Activated CD8-positive, alpha-beta memory T cell treated with anti-CD3 and anti-CD28 coated beads, Interleukin-2, amount 50 U/mL, for 1 hour (primary cell): ENCODE data around the gene SGTA.
"Not testable (repeated sequence)": the region's sequence is repeated elsewhere in the genome, so short reads cannot be mapped to it uniquely, and the experiment has no call there.

Source experiments
- DNase-seq: peaks from one replicate; pipeline ENCODE4 v3.0.0-alpha.2; 2020; ENCODE audit errors: extremely low read depth

Gene SGTA

DNA sequence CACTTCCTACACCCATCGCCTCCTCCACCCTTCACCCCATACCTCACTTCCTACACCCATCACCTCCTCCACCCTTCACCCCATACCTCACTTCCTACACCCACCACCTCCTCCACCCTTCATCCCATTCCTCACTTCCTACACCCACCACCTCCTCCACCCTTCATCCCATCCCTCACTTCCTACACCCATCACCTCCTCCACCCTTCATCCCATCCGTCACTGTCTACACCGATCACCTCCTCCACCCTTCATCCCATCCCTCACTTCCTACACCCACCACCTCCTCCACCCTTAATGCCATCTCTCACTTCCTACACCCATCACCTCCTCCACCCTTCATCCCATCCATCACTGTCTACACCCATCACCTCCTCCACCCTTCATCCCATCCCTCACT lies 69.9 kb downstream of the SGTA start:
- not testable (repeated sequence) for DNase-seq

DNA sequence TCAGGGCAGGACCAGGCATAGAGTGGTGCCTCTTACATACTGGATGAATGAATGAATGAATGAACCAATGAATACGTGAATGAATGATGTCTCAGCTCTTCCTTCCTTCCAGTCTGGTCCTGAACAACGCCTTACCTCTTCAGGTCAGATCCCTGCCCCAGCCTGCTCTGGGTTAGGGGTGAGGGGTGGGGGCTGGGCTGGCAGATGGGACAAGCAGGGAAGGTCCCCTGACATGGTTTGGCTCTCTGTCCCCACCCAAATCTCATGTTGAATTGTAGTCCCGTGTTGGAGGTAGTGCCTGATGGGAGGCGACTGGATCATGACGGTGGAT lies 71.2 kb downstream of the SGTA start:
- no peak for DNase-seq

DNA sequence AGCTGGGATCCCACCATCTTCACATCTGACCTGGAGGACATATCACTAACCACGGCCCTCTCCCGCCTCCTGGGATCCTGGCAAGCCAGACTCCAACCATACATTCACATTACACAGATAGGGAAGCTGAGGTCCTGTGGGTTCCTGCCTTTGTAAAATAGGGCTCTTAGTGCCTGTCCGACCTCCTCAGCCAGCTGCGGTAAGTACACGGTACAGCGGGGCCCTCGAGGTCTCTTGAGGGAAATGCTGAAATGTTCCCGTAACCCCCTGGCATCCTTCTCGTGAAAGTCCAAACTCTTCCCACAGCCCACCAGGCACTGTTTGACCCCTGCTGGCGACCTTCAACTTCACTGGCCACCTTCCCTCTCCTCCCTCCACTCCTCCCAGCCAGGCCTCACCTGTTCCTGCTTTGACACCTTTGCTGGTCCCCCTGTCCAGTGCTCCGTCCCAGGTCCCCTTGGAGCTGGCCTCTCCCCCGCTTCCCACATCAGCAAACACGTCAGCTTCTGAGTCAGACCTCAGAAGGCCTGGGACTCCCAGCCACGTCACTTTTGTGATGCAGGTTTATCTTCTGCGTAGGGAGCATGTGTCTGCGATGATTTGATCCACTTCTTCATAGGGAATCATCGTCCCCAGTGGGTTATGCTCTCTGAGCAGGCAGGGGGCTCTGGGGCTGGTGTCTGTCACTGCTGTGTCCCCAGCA lies 71.8 kb downstream of the SGTA start:
- DNase-seq = no peak

DNA sequence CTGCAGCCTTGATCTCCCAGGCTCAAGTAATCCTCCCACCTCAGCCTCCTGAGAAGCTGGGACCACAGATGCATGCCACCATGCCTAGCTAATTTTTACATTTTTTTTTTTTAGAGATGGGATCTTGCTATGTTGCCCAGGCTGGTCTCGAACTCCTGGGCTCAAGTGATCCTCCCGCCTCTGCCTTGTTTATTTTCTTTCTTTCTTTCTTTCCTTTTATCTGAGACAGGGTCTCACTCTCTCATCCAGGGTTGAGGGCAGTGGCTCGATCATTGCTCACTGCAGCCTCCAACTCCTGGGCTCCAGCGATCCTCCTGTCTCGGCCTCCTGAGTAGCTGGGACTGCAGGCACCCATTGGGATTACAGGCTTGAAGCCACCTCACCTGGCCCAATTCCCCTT lies 76.8 kb downstream of the SGTA start:
- no peak for DNase-seq
